ENCODE results near the gene PIEZO2. TPM values are rescaled to one million over a fixed set of nuclear protein-coding genes. Genes with fewer than 3 reads are reported as not detected.

The PIEZO2 gene
- total and polyA plus RNA-seq, 8 donors, result 0.38 to 11.1 (median 3.0) TPM

- DNase-seq (no peak), ATAC-seq (no peak), FAIRE-seq (no peak)
- no peak for TF ChIP-seq CTCF (IDR thresholded peaks at IDR 0.05)
- 73 to 80% methylated on average over 2 of the region's 2 CpGs for WGBS, 2 donors
- intact Hi-C loops (cut with DNase I), result no loop called here
- Histone ChIP-seq H3K27me3 (no peaks in the 10 kb centered on the region), H3K27ac (no peak overlapping the region), H3K36me3 (no peaks in the 10 kb centered on the region), H3K9me3 (no peaks in the 10 kb centered on the region), H3K4me3 (no peak overlapping the region), H3K4me1 (no peaks in the 10 kb centered on the region)
Observed at GRCh38 chr18:11113937-11114336, 35.4 kb downstream of the PIEZO2 start.

GRCh38 chr18:11113046-11113548 lies 36.3 kb downstream of the PIEZO2 start:
- TF ChIP-seq CTCF (IDR thresholded peaks at IDR 0.05), result no peak
- Histone ChIP-seq H3K27ac (no peak overlapping the region), H3K36me3 (no peaks in the 10 kb centered on the region), H3K27me3 (no peaks in the 10 kb centered on the region), H3K4me3 (no peak overlapping the region), H3K9me3 (no peaks in the 10 kb centered on the region), H3K4me1 (no peaks in the 10 kb centered on the region)
- FAIRE-seq (no peak), ATAC-seq (no peak), DNase-seq (no peak)
- WGBS, 2 donors, result 62 to 64% methylated on average over 4 of the region's 4 CpGs
- intact Hi-C loops (cut with DNase I), result no loop called here

GRCh38 chr18:11112286-11112685 lies 37.1 kb downstream of the PIEZO2 start:
- 90 to 92% methylated on average over 3 of the region's 3 CpGs for WGBS, 2 donors
- no peaks in the 10 kb centered on the region for H3K36me3 ChIP-seq
- no peaks in the 10 kb centered on the region for H3K9me3 ChIP-seq
- no peak overlapping the region for H3K27ac ChIP-seq
- no peak overlapping the region for H3K4me3 ChIP-seq
- intact Hi-C loops (cut with DNase I), result no loop called here
- no peaks in the 10 kb centered on the region for H3K4me1 ChIP-seq
- no peak for FAIRE-seq
- no peak for DNase-seq
- TF ChIP-seq CTCF (IDR thresholded peaks at IDR 0.05), result no peak
- ATAC-seq, result no peak
- no peaks in the 10 kb centered on the region for H3K27me3 ChIP-seq

- FAIRE-seq, result no peak
- 77 to 90% methylated on average over 14 to 16 of the region's 16 CpGs for WGBS, 2 donors
- Histone ChIP-seq H3K4me1 (no peaks in the 10 kb centered on the region), H3K27me3 (no peaks in the 10 kb centered on the region), H3K9me3 (no peaks in the 10 kb centered on the region), H3K27ac (no peak overlapping the region), H3K36me3 (no peaks in the 10 kb centered on the region), H3K4me3 (no peak overlapping the region)
- intact Hi-C loops (cut with DNase I), result no loop called here
- no peak for TF ChIP-seq CTCF (IDR thresholded peaks at IDR 0.05)
- no peak for DNase-seq
- ATAC-seq, result no peak
Observed at GRCh38 chr18:11110509-11110908, 38.9 kb downstream of the PIEZO2 start.

- ATAC-seq (no peak), FAIRE-seq (no peak), DNase-seq (no peak)
- Histone ChIP-seq H3K9me3 (no peaks in the 10 kb centered on the region), H3K27me3 (no peaks in the 10 kb centered on the region), H3K4me1 (no peaks in the 10 kb centered on the region), H3K36me3 (no peaks in the 10 kb centered on the region), H3K27ac (no peak overlapping the region), H3K4me3 (no peak overlapping the region)
- no peak for TF ChIP-seq CTCF (IDR thresholded peaks at IDR 0.05)
- intact Hi-C loops (cut with DNase I), result no loop called here
- WGBS, 2 donors, result 22 to 37% methylated on average over 3 of the region's 3 CpGs
Observed at GRCh38 chr18:11108947-11109346, 40.4 kb downstream of the PIEZO2 start.
